Fibroblast of gingiva (primary cell): ENCODE measurements around the gene ORAI1.
"Not testable (repeated sequence)": the region's sequence is repeated elsewhere in the genome, so short reads cannot be mapped to it uniquely, and the experiment has no call there.

ENCODE experiments used
- DNase-seq: peaks from one replicate; pipeline ENCODE4 v3.0.0-alpha.2; 2011; ENCODE audit warnings: low read depth

ORAI1 gene

GRCh38 chr12:121603581-121603980 lies 22.7 kb upstream of the ORAI1 start:
- DNase-seq = no peak

GRCh38 chr12:121608301-121608700 lies 18.0 kb upstream of the ORAI1 start:
- DNase-seq = no peak

GRCh38 chr12:121610239-121611149 lies 15.8 kb upstream of the ORAI1 start:
- peak; percentile 51 for DNase-seq

- no peak for DNase-seq
Observed at GRCh38 chr12:121611306-121611705, 15.0 kb upstream of the ORAI1 start.

GRCh38 chr12:121613462-121613861 lies 12.9 kb upstream of the ORAI1 start:
- DNase-seq = no peak

- no peak for DNase-seq
Observed at GRCh38 chr12:121614872-121615467, 11.4 kb upstream of the ORAI1 start.

GRCh38 chr12:121618659-121619233 lies 7.6 kb upstream of the ORAI1 start:
- no peak for DNase-seq

- no peak for DNase-seq
Observed at GRCh38 chr12:121620333-121620891, 5.9 kb upstream of the ORAI1 start.

- DNase-seq = peak; percentile 58
Observed at GRCh38 chr12:121626853-121627640, 717 bp downstream of the ORAI1 start.

GRCh38 chr12:121628037-121628436 lies 1.7 kb downstream of the ORAI1 start:
- DNase-seq = no peak

GRCh38 chr12:121628536-121628935 lies 2.2 kb downstream of the ORAI1 start:
- no peak for DNase-seq

- no peak for DNase-seq
Observed at GRCh38 chr12:121630791-121631355, 4.5 kb downstream of the ORAI1 start.

- DNase-seq = no peak
Observed at GRCh38 chr12:121632069-121632970, 6.0 kb downstream of the ORAI1 start.

GRCh38 chr12:121633833-121634196 lies 7.5 kb downstream of the ORAI1 start:
- not testable (repeated sequence) for DNase-seq

- no peak for DNase-seq
Observed at GRCh38 chr12:121634836-121635235, 8.5 kb downstream of the ORAI1 start.

GRCh38 chr12:121637231-121637914 lies 11.0 kb downstream of the ORAI1 start:
- DNase-seq = no peak

- DNase-seq = no peak
Observed at GRCh38 chr12:121638298-121639202, 12.2 kb downstream of the ORAI1 start.

GRCh38 chr12:121641343-121641630 lies 15.0 kb downstream of the ORAI1 start:
- no peak for DNase-seq

GRCh38 chr12:121648458-121649028 lies 22.2 kb downstream of the ORAI1 start:
- DNase-seq = no peak
